Fibroblast of pulmonary artery (primary cell): ENCODE measurements around the gene NAT14.

Experiments
- DNase-seq: peaks from one replicate; pipeline ENCODE4 v3.0.0-alpha.2; 2010; ENCODE audit warnings: low read depth
- H3K4me3 ChIP-seq: replicated peaks from 2 replicates; pipeline ENCODE4 v1.5.1; 2011; ENCODE audit warnings: low read depth, mild to moderate bottlenecking, control low read depth, low read length, moderate library complexity
- TF ChIP-seq, protein P1 (sequence below): IDR thresholded peaks from 2 replicates; pipeline ENCODE4 v1.5.1; 2011; ENCODE audit warnings: mild to moderate bottlenecking, control low read depth, low read length, inconsistent platforms; ENCODE audit errors: missing control alignments

The NAT14 gene

DNA sequence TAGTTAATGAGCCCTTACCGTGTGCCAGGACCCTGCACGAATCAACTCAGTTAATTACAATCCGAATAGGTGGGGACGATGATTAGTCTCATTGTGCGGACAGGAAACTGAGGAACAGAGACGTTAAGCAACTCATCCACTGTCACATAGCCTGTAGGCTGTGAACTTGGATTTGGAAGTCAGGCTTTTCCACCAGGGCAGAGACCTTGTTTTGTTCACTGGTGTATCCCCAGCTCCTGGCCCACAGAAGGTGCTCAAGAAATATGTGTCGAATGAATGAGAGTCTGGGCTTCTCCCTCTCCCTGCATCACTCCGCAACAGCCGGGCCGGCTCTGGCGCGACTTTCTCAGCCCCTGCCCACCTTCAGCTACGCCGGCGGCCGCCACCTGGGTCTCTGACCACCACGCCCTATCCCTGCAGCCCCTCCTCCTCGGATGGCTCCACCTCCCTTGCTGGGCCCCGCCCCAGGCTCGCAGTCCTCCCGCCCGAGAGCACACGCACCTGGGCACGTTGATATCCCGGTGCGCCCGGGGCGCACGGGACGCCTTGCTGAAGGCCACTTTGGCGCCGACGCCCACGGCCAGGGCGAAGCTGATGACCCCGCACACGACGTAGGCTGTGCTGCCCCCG, 43.2 kb upstream of the NAT14 start:
- TF ChIP-seq, protein P1, sequence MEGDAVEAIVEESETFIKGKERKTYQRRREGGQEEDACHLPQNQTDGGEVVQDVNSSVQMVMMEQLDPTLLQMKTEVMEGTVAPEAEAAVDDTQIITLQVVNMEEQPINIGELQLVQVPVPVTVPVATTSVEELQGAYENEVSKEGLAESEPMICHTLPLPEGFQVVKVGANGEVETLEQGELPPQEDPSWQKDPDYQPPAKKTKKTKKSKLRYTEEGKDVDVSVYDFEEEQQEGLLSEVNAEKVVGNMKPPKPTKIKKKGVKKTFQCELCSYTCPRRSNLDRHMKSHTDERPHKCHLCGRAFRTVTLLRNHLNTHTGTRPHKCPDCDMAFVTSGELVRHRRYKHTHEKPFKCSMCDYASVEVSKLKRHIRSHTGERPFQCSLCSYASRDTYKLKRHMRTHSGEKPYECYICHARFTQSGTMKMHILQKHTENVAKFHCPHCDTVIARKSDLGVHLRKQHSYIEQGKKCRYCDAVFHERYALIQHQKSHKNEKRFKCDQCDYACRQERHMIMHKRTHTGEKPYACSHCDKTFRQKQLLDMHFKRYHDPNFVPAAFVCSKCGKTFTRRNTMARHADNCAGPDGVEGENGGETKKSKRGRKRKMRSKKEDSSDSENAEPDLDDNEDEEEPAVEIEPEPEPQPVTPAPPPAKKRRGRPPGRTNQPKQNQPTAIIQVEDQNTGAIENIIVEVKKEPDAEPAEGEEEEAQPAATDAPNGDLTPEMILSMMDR: no peak
- DNase-seq: no peak
- no peak overlapping the region for H3K4me3 ChIP-seq

DNA sequence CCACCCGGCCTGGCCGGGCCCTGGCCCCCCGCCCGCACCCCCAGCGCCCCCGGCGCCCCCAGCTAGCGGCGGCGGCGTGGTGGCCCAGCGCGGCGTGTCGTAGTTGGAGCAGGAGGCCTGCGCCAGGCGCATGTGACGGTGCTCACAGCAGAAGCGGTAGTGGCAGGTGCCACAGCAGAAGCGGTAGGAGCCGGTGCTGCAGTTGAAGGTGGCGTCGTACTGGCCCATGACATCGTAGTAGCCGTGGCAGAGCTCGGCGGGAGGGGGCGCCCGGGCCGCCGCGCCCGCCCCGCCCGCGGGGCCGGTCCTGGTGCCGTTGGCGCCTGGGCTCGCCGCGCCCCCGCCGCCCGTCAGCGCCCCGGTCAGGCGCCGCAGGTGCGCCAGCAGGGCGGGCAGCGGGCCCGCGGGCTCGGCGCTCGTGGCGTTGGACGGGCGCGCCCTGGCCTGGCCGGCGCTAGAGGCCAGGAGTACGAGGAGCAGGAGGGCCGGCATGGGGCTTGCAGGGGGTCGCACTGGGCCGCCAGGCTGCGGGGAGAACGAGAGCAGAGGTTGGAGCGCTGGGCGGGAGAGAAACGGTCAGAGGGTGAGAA, 42.5 kb upstream of the NAT14 start:
- no peak overlapping the region for H3K4me3 ChIP-seq
- DNase-seq: no peak
- TF ChIP-seq, protein P1: no peak

DNA sequence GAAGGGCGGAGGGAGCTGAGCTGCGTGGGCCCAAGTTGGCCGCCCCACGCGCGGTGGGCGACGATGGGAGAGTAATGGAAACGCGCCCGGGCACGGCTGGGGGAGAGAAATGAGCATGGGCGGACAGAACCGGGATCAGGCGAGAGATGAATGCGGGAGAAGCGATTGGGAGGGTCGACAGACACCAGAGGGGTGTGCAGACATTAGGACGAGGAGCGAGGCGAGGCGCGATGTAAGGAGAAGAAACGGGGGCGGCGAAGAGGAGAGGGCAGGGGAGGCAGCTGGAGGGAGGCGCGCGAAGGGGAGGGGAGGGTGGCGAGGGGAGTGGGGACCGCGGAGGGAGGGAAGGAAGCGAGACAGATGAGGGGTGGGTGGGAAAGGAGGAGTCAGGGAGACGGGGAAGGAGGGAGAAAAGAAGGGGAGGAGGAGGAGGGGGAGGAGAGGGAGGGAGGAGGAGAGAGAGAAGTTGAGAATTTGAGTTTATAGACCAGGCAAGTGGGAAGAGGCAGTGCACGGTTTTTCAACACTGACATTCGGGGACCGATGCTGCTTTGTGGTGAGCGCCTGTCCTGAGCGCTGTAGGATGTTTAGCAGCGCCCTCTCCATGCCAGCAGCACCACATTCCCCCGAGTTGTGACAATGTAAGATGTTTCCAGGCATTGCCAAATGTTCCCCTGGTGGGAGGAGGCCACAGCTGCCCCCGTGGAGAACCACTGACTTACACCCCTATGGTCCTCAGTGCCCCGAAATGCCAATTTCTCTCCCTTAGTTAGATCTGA, 41.8 kb upstream of the NAT14 start, which contains the start of gene SHISA7:
SHISA7 (minus strand) TSS at position 256 of the 779 bp plus-strand sequence. CDS start 437 bp downstream, outside the sequence.
- TF ChIP-seq, protein P1: no peak
- no peak for DNase-seq
- no peak within 1 kb of the TSS for H3K4me3 ChIP-seq

DNA sequence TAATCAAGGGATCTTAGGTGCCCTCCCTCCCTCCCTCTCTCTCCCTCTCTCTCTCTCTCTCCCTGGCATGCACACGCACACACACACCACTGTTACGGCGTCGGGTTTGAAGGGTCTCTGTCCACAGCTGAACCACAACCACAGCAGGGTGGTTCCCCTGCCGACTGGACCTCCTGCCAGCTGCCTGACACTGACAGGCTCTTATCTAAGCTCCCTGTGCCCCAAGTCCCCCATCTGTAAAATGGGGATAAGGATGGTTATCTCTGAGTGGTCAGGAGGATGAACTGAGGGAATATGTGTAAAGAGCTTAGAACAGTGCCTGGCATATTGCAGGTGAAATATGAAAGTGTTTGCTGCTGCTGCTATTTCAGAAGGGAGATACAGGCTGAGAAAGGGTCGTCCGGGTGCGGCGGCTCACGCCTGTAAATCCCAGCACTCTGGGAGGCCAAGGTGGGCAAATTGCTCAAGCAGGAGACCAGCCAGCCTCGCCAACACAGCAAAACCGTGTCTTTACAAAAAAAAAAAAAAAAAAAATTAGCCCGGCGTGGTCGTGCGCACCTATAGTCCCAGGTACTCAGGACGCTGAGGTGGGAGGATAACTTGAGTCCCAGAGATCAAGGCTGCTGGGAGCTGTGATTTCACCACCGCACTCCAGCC, 41.0 kb upstream of the NAT14 start:
- DNase-seq: no peak
- H3K4me3 ChIP-seq: no peak overlapping the region
- TF ChIP-seq, protein P1: no peak

DNA sequence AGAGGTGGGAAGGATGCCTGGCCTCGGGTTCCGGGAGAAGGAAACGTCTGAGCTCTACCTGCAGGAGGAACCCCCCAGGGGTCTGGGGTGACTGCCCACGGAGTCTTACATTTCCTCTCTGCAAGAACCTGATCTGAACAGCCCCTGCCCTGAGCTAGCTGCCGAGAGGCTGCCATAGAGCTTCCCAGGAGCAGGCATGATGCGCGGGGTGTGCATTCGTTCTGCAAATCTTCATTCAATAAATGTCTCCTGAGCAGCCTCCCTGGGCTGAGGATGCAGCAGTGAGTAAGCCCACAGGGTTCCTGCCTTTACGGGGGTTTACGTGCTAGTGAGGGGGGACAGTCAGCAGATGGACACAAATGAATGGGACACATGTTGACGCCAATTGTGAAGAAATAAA, 40.3 kb upstream of the NAT14 start:
- no peak for DNase-seq
- no peak overlapping the region for H3K4me3 ChIP-seq
- TF ChIP-seq, protein P1: no peak

DNA sequence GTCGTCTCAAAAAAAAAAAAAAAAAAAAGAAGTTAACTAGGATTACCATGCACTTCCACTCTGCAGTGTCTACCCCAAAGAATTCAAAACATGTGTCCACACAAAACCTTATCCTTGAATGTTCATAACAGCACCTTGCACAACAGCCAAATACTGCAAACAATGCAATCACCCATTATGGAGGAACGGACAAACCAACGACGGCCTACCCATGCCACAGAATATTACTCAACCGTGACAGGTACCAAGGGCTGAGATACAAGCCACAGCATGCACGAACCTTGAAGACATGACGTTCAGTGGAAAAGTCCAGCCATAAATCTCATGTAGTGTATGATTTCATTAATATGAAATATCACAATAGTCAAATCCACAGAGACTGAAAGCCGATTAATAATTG, 38.9 kb upstream of the NAT14 start:
- DNase-seq: no peak
- no peak overlapping the region for H3K4me3 ChIP-seq
- TF ChIP-seq, protein P1: no peak
